Raji (cell line): ENCODE results near the gene CAMK2G.

Experiments used
- POLR2A ChIP-seq: IDR thresholded peaks from 2 replicates; pipeline ENCODE4 v1.6.1; 2011; ENCODE audit warnings: low read depth, low read length, control low read depth; ENCODE audit not compliant: insufficient read depth

Gene CAMK2G

GRCh38 chr10:73800560-73801252 is 73.6 kb downstream of the CAMK2G start:
- no peak for TF ChIP-seq POLR2A

GRCh38 chr10:73799899-73800559 is 74.3 kb downstream of the CAMK2G start:
- TF ChIP-seq POLR2A: no peak

GRCh38 chr10:73798927-73799560 is 75.3 kb downstream of the CAMK2G start:
- no peak for TF ChIP-seq POLR2A

GRCh38 chr10:73798087-73798486 is 76.3 kb downstream of the CAMK2G start:
- no peak for TF ChIP-seq POLR2A

- TF ChIP-seq POLR2A: no peak
Measured at GRCh38 chr10:73797324-73798025, 76.9 kb downstream of the CAMK2G start.

GRCh38 chr10:73796766-73797165 is 77.6 kb downstream of the CAMK2G start:
- no peak for TF ChIP-seq POLR2A

- TF ChIP-seq POLR2A: no peak
Measured at GRCh38 chr10:73793456-73793855, 80.9 kb downstream of the CAMK2G start.

- no peak for TF ChIP-seq POLR2A
Measured at GRCh38 chr10:73791871-73792400, 82.4 kb downstream of the CAMK2G start.

GRCh38 chr10:73790886-73791625 is 83.3 kb downstream of the CAMK2G start:
- TF ChIP-seq POLR2A: no peak

GRCh38 chr10:73789659-73790055 is 84.7 kb downstream of the CAMK2G start:
- TF ChIP-seq POLR2A: no peak

- TF ChIP-seq POLR2A: no peak
Measured at GRCh38 chr10:73788864-73789658, 85.3 kb downstream of the CAMK2G start.

- no peak for TF ChIP-seq POLR2A
Measured at GRCh38 chr10:73786512-73786885, 87.9 kb downstream of the CAMK2G start.

- no peak for TF ChIP-seq POLR2A
Measured at GRCh38 chr10:73785721-73786511, 88.4 kb downstream of the CAMK2G start.
